DOHH2 (cell line): ENCODE measurements around the gene TBC1D2.

ENCODE experiments used
- EZH2phosphoT487 ChIP-seq: fragments of 200-600 bp; sonication (generic); IDR thresholded peaks from 2 replicates; pipeline ENCODE4 v1.6.1; 2017; ENCODE audit warnings: borderline replicate concordance, mild to moderate bottlenecking, antibody characterized with exemption, low read length, moderate library complexity, mixed read lengths
- TF ChIP-seq, protein P1 (sequence below): fragments of 200-600 bp; sonication (generic); IDR thresholded peaks from one replicate; pipeline ENCODE4 v1.5.1; 2014; ENCODE audit warnings: antibody characterized with exemption, mild to moderate bottlenecking, low read depth, low read length; ENCODE audit not compliant: poor library complexity, severe bottlenecking

DNA sequence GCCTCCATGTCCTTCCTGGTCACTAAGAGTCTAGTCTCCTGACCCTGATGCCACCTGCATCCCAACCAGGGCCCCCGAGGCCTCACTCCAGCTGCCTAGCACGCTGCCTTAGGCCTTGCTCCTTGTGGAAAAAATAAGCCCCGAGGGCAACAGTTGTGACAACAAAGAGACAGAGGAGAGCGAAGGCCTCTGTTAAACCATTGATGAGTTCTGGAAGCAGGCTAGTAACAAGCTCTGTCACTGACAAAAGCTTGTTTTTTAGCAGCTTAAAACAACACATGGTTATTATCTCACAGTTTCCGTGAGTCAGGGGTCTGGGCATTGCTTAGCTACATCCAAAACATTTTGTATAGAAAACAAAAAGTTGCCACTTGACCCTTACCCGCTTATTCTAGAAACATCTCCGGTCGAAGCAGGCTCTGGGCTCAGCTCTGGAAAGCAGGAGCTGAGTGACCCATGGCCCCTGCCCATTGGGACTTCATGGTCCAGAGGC, 48.2 kb upstream of the TBC1D2 start:
- TF ChIP-seq, protein P1, sequence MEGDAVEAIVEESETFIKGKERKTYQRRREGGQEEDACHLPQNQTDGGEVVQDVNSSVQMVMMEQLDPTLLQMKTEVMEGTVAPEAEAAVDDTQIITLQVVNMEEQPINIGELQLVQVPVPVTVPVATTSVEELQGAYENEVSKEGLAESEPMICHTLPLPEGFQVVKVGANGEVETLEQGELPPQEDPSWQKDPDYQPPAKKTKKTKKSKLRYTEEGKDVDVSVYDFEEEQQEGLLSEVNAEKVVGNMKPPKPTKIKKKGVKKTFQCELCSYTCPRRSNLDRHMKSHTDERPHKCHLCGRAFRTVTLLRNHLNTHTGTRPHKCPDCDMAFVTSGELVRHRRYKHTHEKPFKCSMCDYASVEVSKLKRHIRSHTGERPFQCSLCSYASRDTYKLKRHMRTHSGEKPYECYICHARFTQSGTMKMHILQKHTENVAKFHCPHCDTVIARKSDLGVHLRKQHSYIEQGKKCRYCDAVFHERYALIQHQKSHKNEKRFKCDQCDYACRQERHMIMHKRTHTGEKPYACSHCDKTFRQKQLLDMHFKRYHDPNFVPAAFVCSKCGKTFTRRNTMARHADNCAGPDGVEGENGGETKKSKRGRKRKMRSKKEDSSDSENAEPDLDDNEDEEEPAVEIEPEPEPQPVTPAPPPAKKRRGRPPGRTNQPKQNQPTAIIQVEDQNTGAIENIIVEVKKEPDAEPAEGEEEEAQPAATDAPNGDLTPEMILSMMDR, result no peak
- TF ChIP-seq EZH2phosphoT487, result no peak
